HepG2 (cell line): ENCODE measurements around the gene LITAFD. TPM values are rescaled to one million over a fixed set of nuclear protein-coding genes. Genes with fewer than 3 reads are reported as not detected.

Experiments used
- MTA3 ChIP-seq: sonication (generic); formaldehyde crosslinking; IDR thresholded peaks from 2 replicates; pipeline ENCODE4 v1.4.0; 2020; ENCODE audit warnings: missing genetic modification reagents
- SNAPC2 ChIP-seq: sonication (generic); formaldehyde crosslinking; IDR thresholded peaks from 2 replicates; pipeline ENCODE4 v1.8.1; 2022; ENCODE audit warnings: mild to moderate bottlenecking, missing genetic modification reagents
- TBL1XR1 ChIP-seq: fragments of 150-350 bp; IDR thresholded peaks from 2 replicates; pipeline ENCODE4 v1.6.1; 2014; ENCODE audit warnings: borderline replicate concordance, low read length; ENCODE audit not compliant: partially characterized antibody
- ZFY ChIP-seq: sonication (generic); formaldehyde crosslinking; IDR thresholded peaks from 2 replicates; pipeline ENCODE4 v1.4.0; 2020; ENCODE audit warnings: missing genetic modification reagents
- ZMYM3 ChIP-seq: sonication (generic); formaldehyde crosslinking; IDR thresholded peaks from 2 replicates; pipeline ENCODE4 v1.5.1; 2020; ENCODE audit warnings: mild to moderate bottlenecking, missing genetic modification reagents
- ZNF292 ChIP-seq: sonication (generic); formaldehyde crosslinking; IDR thresholded peaks from 2 replicates; pipeline ENCODE4 v1.8.1; 2022; ENCODE audit warnings: mild to moderate bottlenecking, low read depth, missing genetic modification reagents, borderline replicate concordance
- ZNF766 ChIP-seq: sonication (generic); formaldehyde crosslinking; IDR thresholded peaks from 2 replicates; pipeline ENCODE4 v1.5.0; 2020; ENCODE audit warnings: missing genetic modification reagents, borderline replicate concordance
- polyA plus RNA-seq, 8 experiments: library from polyadenylated mRNA; depleted of rRNA in 3 of 8; stranded (reverse) in 7 of 8; unstranded in 1 of 8; fragments of >200 nt; fragmentation: Illumina TruSeq in 4 of 8; extraction: Trizol in 4 of 8; gene quantifications; 2 replicates each; pipeline versions ENCODE4 v1.2.1 to v1.2.3, GENCODE V29; 2011 to 2016; ENCODE audit warnings: low read depth in 4 of 8, missing spikeins in 1 of 8, mixed read lengths in 1 of 8; ENCODE audit not compliant: insufficient read depth in 1 of 8
- total RNA-seq, 5 experiments: library from RNA; depleted of rRNA; stranded (reverse); fragments of >200 nt; fragmentation: Illumina TruSeq; extraction: Trizol; gene quantifications; 2 replicates each; pipeline ENCODE4 v1.2.3, GENCODE V29; 2016; ENCODE audit warnings: low read depth in 1 of 5
- TF ChIP-seq, protein P1 (sequence below), 2 experiments: IDR thresholded peaks; 2 replicates each; pipeline ENCODE4 v1.6.1; 2011 to 2012; ENCODE audit warnings: low read length in 2 of 2, borderline replicate concordance in 1 of 2, low read depth in 1 of 2, mild to moderate bottlenecking in 1 of 2, moderate library complexity in 1 of 2
- TF ChIP-seq, protein P2 (sequence below): sonication (generic); formaldehyde crosslinking; IDR thresholded peaks from 2 replicates; pipeline ENCODE4 v1.4.0; 2020; ENCODE audit warnings: missing genetic modification reagents, mild to moderate bottlenecking, borderline replicate concordance
- TF ChIP-seq, protein P3 (sequence below): sonication (generic); formaldehyde crosslinking; IDR thresholded peaks from 2 replicates; pipeline ENCODE4 v1.4.0; 2020; ENCODE audit warnings: missing genetic modification reagents
- TF ChIP-seq, protein P4 (sequence below): sonication (generic); formaldehyde crosslinking; IDR thresholded peaks from 2 replicates; pipeline ENCODE4 v1.4.0; 2020; ENCODE audit warnings: missing genetic modification reagents
- TF ChIP-seq, protein P5 (sequence below): sonication (generic); formaldehyde crosslinking; conservative IDR thresholded peaks from 2 replicates; pipeline ENCODE4 v1.4.0; 2020; ENCODE audit warnings: missing genetic modification reagents
- TF ChIP-seq, protein P6 (sequence below): IDR thresholded peaks from 2 replicates; pipeline ENCODE4 v1.6.1; 2016

LITAFD gene
- total and polyA plus RNA-seq, 2 of the 13 experiments (the other 11 are each of a cell fraction or from before 2014, with no cell fraction given): not detected

DNA sequence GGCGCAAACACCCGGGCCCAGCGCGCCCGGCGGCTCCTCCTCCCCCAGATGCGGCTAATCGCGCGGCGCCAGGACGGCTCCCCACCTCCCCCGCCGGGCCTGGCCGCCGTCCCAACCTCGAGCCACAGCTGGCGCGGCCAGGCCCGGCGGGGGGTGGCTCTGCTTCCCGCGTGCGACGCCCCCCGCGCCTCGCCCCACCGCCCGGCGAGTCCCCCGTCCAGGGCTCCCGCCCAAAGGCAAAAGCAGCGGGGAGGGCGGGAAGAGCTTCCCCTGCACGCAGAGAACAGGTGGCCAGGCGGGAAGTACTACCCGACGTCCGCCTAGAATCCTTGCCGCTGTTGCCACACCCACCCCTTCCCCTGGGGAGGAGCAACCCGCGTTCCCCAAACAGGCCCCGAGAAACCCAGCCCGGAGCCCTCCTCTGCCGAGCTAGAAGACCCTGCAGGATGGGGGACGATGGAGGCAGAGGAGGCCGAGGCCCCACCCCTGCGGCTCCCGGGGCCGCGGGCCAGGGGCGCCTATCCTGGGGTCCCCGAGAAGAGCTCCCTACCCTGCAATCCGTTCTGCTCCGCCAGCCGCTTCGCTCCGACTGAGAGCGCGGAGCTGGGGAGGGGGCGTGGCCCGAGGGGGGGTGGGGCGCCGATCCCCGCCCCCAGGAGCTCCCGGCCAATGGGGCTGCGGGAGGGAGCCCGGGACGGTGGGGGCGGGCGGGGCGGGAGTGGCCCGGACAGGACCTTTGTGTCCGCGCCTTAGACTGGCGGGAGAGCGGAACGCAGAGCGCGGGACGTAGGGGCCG is 13.5 kb upstream of the LITAFD start, which contains the start of gene CARHSP1 (continued):
- TF ChIP-seq, protein P1, sequence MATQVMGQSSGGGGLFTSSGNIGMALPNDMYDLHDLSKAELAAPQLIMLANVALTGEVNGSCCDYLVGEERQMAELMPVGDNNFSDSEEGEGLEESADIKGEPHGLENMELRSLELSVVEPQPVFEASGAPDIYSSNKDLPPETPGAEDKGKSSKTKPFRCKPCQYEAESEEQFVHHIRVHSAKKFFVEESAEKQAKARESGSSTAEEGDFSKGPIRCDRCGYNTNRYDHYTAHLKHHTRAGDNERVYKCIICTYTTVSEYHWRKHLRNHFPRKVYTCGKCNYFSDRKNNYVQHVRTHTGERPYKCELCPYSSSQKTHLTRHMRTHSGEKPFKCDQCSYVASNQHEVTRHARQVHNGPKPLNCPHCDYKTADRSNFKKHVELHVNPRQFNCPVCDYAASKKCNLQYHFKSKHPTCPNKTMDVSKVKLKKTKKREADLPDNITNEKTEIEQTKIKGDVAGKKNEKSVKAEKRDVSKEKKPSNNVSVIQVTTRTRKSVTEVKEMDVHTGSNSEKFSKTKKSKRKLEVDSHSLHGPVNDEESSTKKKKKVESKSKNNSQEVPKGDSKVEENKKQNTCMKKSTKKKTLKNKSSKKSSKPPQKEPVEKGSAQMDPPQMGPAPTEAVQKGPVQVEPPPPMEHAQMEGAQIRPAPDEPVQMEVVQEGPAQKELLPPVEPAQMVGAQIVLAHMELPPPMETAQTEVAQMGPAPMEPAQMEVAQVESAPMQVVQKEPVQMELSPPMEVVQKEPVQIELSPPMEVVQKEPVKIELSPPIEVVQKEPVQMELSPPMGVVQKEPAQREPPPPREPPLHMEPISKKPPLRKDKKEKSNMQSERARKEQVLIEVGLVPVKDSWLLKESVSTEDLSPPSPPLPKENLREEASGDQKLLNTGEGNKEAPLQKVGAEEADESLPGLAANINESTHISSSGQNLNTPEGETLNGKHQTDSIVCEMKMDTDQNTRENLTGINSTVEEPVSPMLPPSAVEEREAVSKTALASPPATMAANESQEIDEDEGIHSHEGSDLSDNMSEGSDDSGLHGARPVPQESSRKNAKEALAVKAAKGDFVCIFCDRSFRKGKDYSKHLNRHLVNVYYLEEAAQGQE (IDR thresholded peaks at IDR 0.05; ENCODE audit: borderline replicate concordance in 1 of 2, low read depth in 1 of 2, low read length in 2 of 2): peak in 1 of 2 experiments; percentile 73; a peak in 1 of 4 replicates
- no peak for TF ChIP-seq MTA3
- TF ChIP-seq ZFY (CRISPR knock-in tag): peak; percentile 67
- TF ChIP-seq, protein P2, sequence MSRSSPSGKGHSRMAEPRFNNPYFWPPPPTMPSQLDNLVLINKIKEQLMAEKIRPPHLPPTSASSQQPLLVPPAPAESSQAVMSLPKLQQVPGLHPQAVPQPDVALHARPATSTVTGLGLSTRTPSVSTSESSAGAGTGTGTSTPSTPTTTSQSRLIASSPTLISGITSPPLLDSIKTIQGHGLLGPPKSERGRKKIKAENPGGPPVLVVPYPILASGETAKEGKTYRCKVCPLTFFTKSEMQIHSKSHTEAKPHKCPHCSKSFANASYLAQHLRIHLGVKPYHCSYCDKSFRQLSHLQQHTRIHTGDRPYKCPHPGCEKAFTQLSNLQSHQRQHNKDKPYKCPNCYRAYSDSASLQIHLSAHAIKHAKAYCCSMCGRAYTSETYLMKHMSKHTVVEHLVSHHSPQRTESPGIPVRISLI: no peak; the same call in 1 of the 2 replicates
- no peak for TF ChIP-seq TBL1XR1
- 0 out of 2 replicates have a peak, but pooled peaks have one; percentile 54 for TF ChIP-seq ZNF766 (CRISPR knock-in tag)
- TF ChIP-seq SNAPC2: no peak
- TF ChIP-seq ZNF292 (CRISPR knock-in tag): no peak; the same call in none of the 2 replicates
- TF ChIP-seq, protein P3, sequence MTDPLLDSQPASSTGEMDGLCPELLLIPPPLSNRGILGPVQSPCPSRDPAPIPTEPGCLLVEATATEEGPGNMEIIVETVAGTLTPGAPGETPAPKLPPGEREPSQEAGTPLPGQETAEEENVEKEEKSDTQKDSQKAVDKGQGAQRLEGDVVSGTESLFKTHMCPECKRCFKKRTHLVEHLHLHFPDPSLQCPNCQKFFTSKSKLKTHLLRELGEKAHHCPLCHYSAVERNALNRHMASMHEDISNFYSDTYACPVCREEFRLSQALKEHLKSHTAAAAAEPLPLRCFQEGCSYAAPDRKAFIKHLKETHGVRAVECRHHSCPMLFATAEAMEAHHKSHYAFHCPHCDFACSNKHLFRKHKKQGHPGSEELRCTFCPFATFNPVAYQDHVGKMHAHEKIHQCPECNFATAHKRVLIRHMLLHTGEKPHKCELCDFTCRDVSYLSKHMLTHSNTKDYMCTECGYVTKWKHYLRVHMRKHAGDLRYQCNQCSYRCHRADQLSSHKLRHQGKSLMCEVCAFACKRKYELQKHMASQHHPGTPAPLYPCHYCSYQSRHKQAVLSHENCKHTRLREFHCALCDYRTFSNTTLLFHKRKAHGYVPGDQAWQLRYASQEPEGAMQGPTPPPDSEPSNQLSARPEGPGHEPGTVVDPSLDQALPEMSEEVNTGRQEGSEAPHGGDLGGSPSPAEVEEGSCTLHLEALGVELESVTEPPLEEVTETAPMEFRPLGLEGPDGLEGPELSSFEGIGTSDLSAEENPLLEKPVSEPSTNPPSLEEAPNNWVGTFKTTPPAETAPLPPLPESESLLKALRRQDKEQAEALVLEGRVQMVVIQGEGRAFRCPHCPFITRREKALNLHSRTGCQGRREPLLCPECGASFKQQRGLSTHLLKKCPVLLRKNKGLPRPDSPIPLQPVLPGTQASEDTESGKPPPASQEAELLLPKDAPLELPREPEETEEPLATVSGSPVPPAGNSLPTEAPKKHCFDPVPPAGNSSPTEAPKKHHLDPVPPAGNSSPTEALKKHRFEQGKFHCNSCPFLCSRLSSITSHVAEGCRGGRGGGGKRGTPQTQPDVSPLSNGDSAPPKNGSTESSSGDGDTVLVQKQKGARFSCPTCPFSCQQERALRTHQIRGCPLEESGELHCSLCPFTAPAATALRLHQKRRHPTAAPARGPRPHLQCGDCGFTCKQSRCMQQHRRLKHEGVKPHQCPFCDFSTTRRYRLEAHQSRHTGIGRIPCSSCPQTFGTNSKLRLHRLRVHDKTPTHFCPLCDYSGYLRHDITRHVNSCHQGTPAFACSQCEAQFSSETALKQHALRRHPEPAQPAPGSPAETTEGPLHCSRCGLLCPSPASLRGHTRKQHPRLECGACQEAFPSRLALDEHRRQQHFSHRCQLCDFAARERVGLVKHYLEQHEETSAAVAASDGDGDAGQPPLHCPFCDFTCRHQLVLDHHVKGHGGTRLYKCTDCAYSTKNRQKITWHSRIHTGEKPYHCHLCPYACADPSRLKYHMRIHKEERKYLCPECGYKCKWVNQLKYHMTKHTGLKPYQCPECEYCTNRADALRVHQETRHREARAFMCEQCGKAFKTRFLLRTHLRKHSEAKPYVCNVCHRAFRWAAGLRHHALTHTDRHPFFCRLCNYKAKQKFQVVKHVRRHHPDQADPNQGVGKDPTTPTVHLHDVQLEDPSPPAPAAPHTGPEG: peak; percentile 55; the same call in 1 of the 2 replicates
- peak; percentile 85 for TF ChIP-seq ZMYM3
- TF ChIP-seq, protein P4, sequence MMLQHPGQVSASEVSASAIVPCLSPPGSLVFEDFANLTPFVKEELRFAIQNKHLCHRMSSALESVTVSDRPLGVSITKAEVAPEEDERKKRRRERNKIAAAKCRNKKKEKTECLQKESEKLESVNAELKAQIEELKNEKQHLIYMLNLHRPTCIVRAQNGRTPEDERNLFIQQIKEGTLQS: peak; percentile 40; the same call in 1 of the 2 replicates
- TF ChIP-seq, protein P5, sequence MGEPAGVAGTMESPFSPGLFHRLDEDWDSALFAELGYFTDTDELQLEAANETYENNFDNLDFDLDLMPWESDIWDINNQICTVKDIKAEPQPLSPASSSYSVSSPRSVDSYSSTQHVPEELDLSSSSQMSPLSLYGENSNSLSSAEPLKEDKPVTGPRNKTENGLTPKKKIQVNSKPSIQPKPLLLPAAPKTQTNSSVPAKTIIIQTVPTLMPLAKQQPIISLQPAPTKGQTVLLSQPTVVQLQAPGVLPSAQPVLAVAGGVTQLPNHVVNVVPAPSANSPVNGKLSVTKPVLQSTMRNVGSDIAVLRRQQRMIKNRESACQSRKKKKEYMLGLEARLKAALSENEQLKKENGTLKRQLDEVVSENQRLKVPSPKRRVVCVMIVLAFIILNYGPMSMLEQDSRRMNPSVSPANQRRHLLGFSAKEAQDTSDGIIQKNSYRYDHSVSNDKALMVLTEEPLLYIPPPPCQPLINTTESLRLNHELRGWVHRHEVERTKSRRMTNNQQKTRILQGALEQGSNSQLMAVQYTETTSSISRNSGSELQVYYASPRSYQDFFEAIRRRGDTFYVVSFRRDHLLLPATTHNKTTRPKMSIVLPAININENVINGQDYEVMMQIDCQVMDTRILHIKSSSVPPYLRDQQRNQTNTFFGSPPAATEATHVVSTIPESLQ (CRISPR knock-in tag): no peak; the same call in 1 of the 2 replicates
- TF ChIP-seq, protein P6, sequence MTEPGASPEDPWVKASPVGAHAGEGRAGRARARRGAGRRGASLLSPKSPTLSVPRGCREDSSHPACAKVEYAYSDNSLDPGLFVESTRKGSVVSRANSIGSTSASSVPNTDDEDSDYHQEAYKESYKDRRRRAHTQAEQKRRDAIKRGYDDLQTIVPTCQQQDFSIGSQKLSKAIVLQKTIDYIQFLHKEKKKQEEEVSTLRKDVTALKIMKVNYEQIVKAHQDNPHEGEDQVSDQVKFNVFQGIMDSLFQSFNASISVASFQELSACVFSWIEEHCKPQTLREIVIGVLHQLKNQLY (CRISPR knock-in tag): no peak; the same call in 1 of the 2 replicates
